ENCODE results near the gene PANK2. TPM values are rescaled to one million over a fixed set of nuclear protein-coding genes. Genes with fewer than 3 reads are reported as not detected.

Gene PANK2
- total RNA-seq, 1 experiment from 2014 or later = 41.6 TPM

DNA sequence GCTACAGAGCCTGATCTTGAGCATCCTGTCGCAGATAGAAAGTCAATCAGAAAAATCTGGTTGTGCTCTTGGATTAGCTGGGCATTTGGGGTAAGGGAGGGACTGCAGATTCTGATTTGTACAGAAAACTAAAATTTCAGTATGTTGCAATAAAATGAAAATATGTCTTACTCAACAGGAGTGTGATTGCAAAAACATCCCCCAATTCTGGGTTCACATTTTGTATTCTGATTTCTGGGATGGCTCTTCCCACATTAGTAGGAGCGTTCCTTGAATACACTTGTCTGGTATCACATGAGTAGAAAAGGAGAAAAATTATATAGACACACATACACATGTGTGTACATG, 40.5 kb downstream of the PANK2 start:
- Histone ChIP-seq H3K4me2 (ENCODE audit: low read length) (no peak overlapping the region), H3K79me2 (ENCODE audit: insufficient read depth, low read length) (no peaks in the 10 kb centered on the region), H3K9ac (ENCODE audit: low read length) (no peak overlapping the region), H3K27ac (ENCODE audit: low read depth, low read length) (no peak overlapping the region), H3K4me3 (replicated peaks in 1 of 2; ENCODE audit: low read depth in 1 of 2, low read length in 2 of 2) (no peak overlapping the region), H2AFZ (ENCODE audit: low read depth, low read length, poor library complexity, severe bottlenecking) (no peak overlapping the region), H3K36me3 (ENCODE audit: control insufficient read depth in 1 of 2, insufficient read depth in 2 of 2, low read length in 2 of 2) (peaks cover 0 to 3% of the 10 kb centered on the region in 2 experiments; a peak in 1 of 4 replicates), H4K20me1 (ENCODE audit: insufficient read depth) (no peaks in the 10 kb centered on the region), H3K9me3 (ENCODE audit: control insufficient read depth in 1 of 2, insufficient read depth in 1 of 2, low read depth in 1 of 2, low read length in 2 of 2) (no peaks in the 10 kb centered on the region), H3K4me1 (ENCODE audit: control insufficient read depth in 1 of 2, insufficient read depth in 2 of 2, low read length in 2 of 2) (no peaks in the 10 kb centered on the region), H3K27me3 (ENCODE audit: insufficient read depth, low read length) (no peaks in the 10 kb centered on the region), H3K9me2 (ENCODE audit: insufficient read depth) (no peaks in the 10 kb centered on the region)
- no peak for DNase-seq (ENCODE audit: low read depth, low spot score)
- POLR2A ChIA-PET = interaction anchor here (1.1 to 1.4 kb wide), 2 partner anchors 9 to 17 kb away, joined by 3 read pairs; no protein-coding TSS in a partner anchor
- CTCF ChIA-PET = interaction anchor here (0.7 kb wide), 1 partner anchor 143 kb away, joined by 3 read pairs; no protein-coding TSS in a partner anchor
- ATAC-seq = no peak
- RAD21 ChIA-PET (ENCODE audit: low non-redundant PET in 1 of 2, low total read pairs in 2 of 2, uncharacterized antibody in 2 of 2, unreplicated experiment in 2 of 2) = interaction anchor here in 1 of 2 experiments (0.6 kb wide), 1 partner anchor 148 kb away, joined by 3 read pairs; no protein-coding TSS in a partner anchor
- TF ChIP-seq RAD21 (IDR thresholded peaks at IDR 0.05; ENCODE audit: low read depth) (no peak), FOSL1 (IDR thresholded peaks at IDR 0.05; ENCODE audit: low read depth) (no peak), ELF1 (IDR thresholded peaks at IDR 0.05; ENCODE audit: borderline replicate concordance, low read depth) (no peak), SRF (IDR thresholded peaks at IDR 0.05; ENCODE audit: low read depth) (no peak), ZNF274 (IDR thresholded peaks at IDR 0.05; ENCODE audit: low read depth, low read length) (no peak), EZH2 (IDR thresholded peaks at IDR 0.05) (no peak), POLR2AphosphoS5 (IDR thresholded peaks at IDR 0.05; ENCODE audit: low read depth, low read length) (no peak), ZFX (IDR thresholded peaks at IDR 0.05) (no peak), YY1 (IDR thresholded peaks at IDR 0.05; ENCODE audit: extremely low read depth, insufficient replicate concordance, low read depth, low read length) (no peak), SP1 (IDR thresholded peaks at IDR 0.05; ENCODE audit: low read depth) (no peak), EZH2phosphoT487 (IDR thresholded peaks at IDR 0.05; ENCODE audit: borderline replicate concordance) (no peak), SIN3A (IDR thresholded peaks at IDR 0.05; ENCODE audit: low read depth) (no peak), CEBPB (IDR thresholded peaks at IDR 0.05; ENCODE audit: low read depth) (no peak), POLR2A (IDR thresholded peaks at IDR 0.05; ENCODE audit: borderline replicate concordance, extremely low read depth, insufficient read depth, insufficient read length) (no peak), TCF7L2 (IDR thresholded peaks at IDR 0.05; ENCODE audit: borderline replicate concordance, extremely low read depth, insufficient read depth, insufficient read length) (no peak)
- TF ChIP-seq, protein P1, sequence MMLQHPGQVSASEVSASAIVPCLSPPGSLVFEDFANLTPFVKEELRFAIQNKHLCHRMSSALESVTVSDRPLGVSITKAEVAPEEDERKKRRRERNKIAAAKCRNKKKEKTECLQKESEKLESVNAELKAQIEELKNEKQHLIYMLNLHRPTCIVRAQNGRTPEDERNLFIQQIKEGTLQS (IDR thresholded peaks at IDR 0.05) = no peak
- TF ChIP-seq, protein P2, sequence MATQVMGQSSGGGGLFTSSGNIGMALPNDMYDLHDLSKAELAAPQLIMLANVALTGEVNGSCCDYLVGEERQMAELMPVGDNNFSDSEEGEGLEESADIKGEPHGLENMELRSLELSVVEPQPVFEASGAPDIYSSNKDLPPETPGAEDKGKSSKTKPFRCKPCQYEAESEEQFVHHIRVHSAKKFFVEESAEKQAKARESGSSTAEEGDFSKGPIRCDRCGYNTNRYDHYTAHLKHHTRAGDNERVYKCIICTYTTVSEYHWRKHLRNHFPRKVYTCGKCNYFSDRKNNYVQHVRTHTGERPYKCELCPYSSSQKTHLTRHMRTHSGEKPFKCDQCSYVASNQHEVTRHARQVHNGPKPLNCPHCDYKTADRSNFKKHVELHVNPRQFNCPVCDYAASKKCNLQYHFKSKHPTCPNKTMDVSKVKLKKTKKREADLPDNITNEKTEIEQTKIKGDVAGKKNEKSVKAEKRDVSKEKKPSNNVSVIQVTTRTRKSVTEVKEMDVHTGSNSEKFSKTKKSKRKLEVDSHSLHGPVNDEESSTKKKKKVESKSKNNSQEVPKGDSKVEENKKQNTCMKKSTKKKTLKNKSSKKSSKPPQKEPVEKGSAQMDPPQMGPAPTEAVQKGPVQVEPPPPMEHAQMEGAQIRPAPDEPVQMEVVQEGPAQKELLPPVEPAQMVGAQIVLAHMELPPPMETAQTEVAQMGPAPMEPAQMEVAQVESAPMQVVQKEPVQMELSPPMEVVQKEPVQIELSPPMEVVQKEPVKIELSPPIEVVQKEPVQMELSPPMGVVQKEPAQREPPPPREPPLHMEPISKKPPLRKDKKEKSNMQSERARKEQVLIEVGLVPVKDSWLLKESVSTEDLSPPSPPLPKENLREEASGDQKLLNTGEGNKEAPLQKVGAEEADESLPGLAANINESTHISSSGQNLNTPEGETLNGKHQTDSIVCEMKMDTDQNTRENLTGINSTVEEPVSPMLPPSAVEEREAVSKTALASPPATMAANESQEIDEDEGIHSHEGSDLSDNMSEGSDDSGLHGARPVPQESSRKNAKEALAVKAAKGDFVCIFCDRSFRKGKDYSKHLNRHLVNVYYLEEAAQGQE (IDR thresholded peaks at IDR 0.05; ENCODE audit: low read depth) = no peak
- TF ChIP-seq, protein P3, sequence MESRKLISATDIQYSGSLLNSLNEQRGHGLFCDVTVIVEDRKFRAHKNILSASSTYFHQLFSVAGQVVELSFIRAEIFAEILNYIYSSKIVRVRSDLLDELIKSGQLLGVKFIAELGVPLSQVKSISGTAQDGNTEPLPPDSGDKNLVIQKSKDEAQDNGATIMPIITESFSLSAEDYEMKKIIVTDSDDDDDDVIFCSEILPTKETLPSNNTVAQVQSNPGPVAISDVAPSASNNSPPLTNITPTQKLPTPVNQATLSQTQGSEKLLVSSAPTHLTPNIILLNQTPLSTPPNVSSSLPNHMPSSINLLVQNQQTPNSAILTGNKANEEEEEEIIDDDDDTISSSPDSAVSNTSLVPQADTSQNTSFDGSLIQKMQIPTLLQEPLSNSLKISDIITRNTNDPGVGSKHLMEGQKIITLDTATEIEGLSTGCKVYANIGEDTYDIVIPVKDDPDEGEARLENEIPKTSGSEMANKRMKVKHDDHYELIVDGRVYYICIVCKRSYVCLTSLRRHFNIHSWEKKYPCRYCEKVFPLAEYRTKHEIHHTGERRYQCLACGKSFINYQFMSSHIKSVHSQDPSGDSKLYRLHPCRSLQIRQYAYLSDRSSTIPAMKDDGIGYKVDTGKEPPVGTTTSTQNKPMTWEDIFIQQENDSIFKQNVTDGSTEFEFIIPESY (IDR thresholded peaks at IDR 0.05; ENCODE audit: extremely low read depth, insufficient replicate concordance, low read length) = no peak
- TF ChIP-seq, protein P4, sequence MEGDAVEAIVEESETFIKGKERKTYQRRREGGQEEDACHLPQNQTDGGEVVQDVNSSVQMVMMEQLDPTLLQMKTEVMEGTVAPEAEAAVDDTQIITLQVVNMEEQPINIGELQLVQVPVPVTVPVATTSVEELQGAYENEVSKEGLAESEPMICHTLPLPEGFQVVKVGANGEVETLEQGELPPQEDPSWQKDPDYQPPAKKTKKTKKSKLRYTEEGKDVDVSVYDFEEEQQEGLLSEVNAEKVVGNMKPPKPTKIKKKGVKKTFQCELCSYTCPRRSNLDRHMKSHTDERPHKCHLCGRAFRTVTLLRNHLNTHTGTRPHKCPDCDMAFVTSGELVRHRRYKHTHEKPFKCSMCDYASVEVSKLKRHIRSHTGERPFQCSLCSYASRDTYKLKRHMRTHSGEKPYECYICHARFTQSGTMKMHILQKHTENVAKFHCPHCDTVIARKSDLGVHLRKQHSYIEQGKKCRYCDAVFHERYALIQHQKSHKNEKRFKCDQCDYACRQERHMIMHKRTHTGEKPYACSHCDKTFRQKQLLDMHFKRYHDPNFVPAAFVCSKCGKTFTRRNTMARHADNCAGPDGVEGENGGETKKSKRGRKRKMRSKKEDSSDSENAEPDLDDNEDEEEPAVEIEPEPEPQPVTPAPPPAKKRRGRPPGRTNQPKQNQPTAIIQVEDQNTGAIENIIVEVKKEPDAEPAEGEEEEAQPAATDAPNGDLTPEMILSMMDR (IDR thresholded peaks at IDR 0.05 in 2 of 3, conservative IDR thresholded peaks at IDR 0.05 in 1 of 3; ENCODE audit: borderline replicate concordance in 1 of 3, insufficient read depth in 1 of 3, low read depth in 2 of 3, low read length in 2 of 3) = no peak
- intact Hi-C loops (cut with micrococcal nuclease) = no loop called here
- no TSS peak for BruUV-seq (replicated peaks)
